PC-9 (cell line): ENCODE results near the gene NOA1. TPM values are rescaled to one million over a fixed set of nuclear protein-coding genes. Genes with fewer than 3 reads are reported as not detected.
A peak's percentile ranks its signal among the peaks of the same experiment; 100 is the strongest.

Source experiments
- BruUV-seq: library from RNA; stranded (reverse); fragments of 400-500 nt; replicated peaks from 2 replicates; lab custom pipeline; 2021; lab: Mats Ljungman, UMichigan
- CTCF ChIA-PET: fragments of 300-600 bp; sonication (Branson Sonifier 250); formaldehyde crosslinking; loops from one replicate; lab custom pipeline; 2022; ENCODE audit warnings: antibody characterized with exemption; lab: Charles Lee
- POLR2A ChIA-PET: fragments of 300-600 bp; sonication (Branson Sonifier 250); formaldehyde crosslinking; loops from one replicate; lab custom pipeline; 2022; ENCODE audit warnings: antibody characterized with exemption; ENCODE audit not compliant: unreplicated experiment; lab: Charles Lee
- DNase-seq, 2 experiments: peaks; one replicate each; pipeline versions ENCODE4 v3.0.0 to v3.0.0-alpha.2; 2015 to 2022; ENCODE audit warnings: mixed read lengths in 1 of 2
- H2AFZ ChIP-seq: fragments of 200-600 bp; sonication (generic); 2 replicates; pipeline ENCODE4 v1.8.1; 2017; ENCODE audit warnings: antibody characterized with exemption
- H3F3A ChIP-seq: fragments of 200-600 bp; sonication (generic); 2 replicates; pipeline ENCODE4 v1.8.1; 2017; ENCODE audit warnings: antibody characterized with exemption, mild to moderate bottlenecking, low read depth; ENCODE audit not compliant: insufficient read depth
- H3K27ac ChIP-seq: fragments of 200-600 bp; sonication (generic); 2 replicates; pipeline ENCODE4 v1.6.1; 2016; ENCODE audit warnings: mixed run types
- H3K27me3 ChIP-seq: fragments of 200-600 bp; sonication (generic); 2 replicates; pipeline ENCODE4 v1.6.1; 2016; ENCODE audit warnings: low read depth, mixed run types; ENCODE audit not compliant: insufficient read depth
- H3K36me3 ChIP-seq: fragments of 200-600 bp; sonication (generic); 2 replicates; pipeline ENCODE4 v1.6.1; 2016; ENCODE audit warnings: low read depth, mixed run types
- H3K4me1 ChIP-seq: fragments of 200-600 bp; sonication (generic); replicated peaks from 2 replicates; pipeline ENCODE4 v1.6.1; 2016; ENCODE audit warnings: mixed run types; ENCODE audit not compliant: insufficient read depth
- H3K4me2 ChIP-seq: fragments of 200-600 bp; sonication (generic); 2 replicates; pipeline ENCODE4 v1.6.1; 2017; ENCODE audit warnings: mixed run types
- H3K4me3 ChIP-seq: fragments of 200-600 bp; sonication (generic); 2 replicates; pipeline ENCODE4 v1.6.1; 2016; ENCODE audit warnings: mixed run types
- H3K79me2 ChIP-seq: fragments of 200-600 bp; sonication (generic); 2 replicates; pipeline ENCODE4 v1.6.1; 2017; ENCODE audit warnings: low read depth, mixed run types
- H3K9me2 ChIP-seq: fragments of 200-600 bp; sonication (generic); 2 replicates; pipeline ENCODE4 v1.8.1; 2017; ENCODE audit warnings: mild to moderate bottlenecking; ENCODE audit not compliant: insufficient read depth
- H3K9me3 ChIP-seq: fragments of 200-600 bp; sonication (generic); 2 replicates; pipeline ENCODE4 v1.8.1; 2016; ENCODE audit warnings: low read depth; ENCODE audit not compliant: insufficient read depth
- H4K20me1 ChIP-seq: fragments of 200-600 bp; sonication (generic); 2 replicates; pipeline ENCODE4 v1.8.1; 2017; ENCODE audit not compliant: insufficient read depth
- CTCF ChIP-seq: fragments of 200-600 bp; sonication (generic); conservative IDR thresholded peaks from 2 replicates; pipeline ENCODE4 v1.6.1; 2017; ENCODE audit warnings: mixed run types, antibody characterized with exemption, mild to moderate bottlenecking, moderate library complexity
- EZH2 ChIP-seq: fragments of 200-600 bp; sonication (generic); IDR thresholded peaks from 2 replicates; pipeline ENCODE4 v1.8.0; 2017; ENCODE audit warnings: antibody characterized with exemption, low read depth
- intact Hi-C: fragments of 100-400 bp; cut with micrococcal nuclease; formaldehyde crosslinking; loops from one replicate; pipeline ENCODE4 v1.10.0; 2022; ENCODE audit not compliant: unreplicated experiment
- total RNA-seq: library from RNA; stranded (reverse); gene quantifications from 2 replicates; pipeline ENCODE4 v1.2.3, GENCODE V29; 2021

NOA1 gene
- total RNA-seq, 1 experiment from 2014 or later = 24.1 TPM

- BruUV-seq = no TSS peak
- Histone ChIP-seq H3K36me3 (peaks cover 21% of the 10 kb centered on the region), H3K4me2 (peak overlapping the region; percentile 83), H3K9me2 (no peaks in the 10 kb centered on the region), H3K9me3 (no peaks in the 10 kb centered on the region), H3K27ac (no peak overlapping the region), H3F3A (peaks cover 11% of the 10 kb centered on the region), H3K27me3 (no peaks in the 10 kb centered on the region), H3K4me1 (peaks cover 22% of the 10 kb centered on the region), H3K79me2 (peaks cover 73% of the 10 kb centered on the region), H2AFZ (no peak overlapping the region; the same call in 1 of the 2 replicates), H4K20me1 (peaks cover 30% of the 10 kb centered on the region), H3K4me3 (peak overlapping the region; percentile 91)
- ChIA-PET CTCF (no interaction called here), POLR2A (interaction anchor here (0.6 kb wide), 1 partner anchor 511 kb away, joined by 4 read pairs; no protein-coding TSS in a partner anchor)
- TF ChIP-seq EZH2 (no peak), CTCF (no peak)
- intact Hi-C loops = no loop called here
- no peak for DNase-seq
Measured at GRCh38 chr4:56976283-56976836, 1.0 kb downstream of the NOA1 start.

- Histone ChIP-seq H3K4me2 (no peak overlapping the region), H3K27ac (no peak overlapping the region), H3K9me3 (no peaks in the 10 kb centered on the region), H2AFZ (no peak overlapping the region), H3F3A (peaks cover 11% of the 10 kb centered on the region), H3K27me3 (no peaks in the 10 kb centered on the region), H3K4me1 (peaks cover 8% of the 10 kb centered on the region), H3K79me2 (peaks cover 45% of the 10 kb centered on the region), H3K36me3 (peaks cover 21% of the 10 kb centered on the region), H4K20me1 (peaks cover 17% of the 10 kb centered on the region), H3K4me3 (no peak overlapping the region), H3K9me2 (no peaks in the 10 kb centered on the region)
- intact Hi-C loops = no loop called here
- DNase-seq = no peak
- no TSS peak for BruUV-seq
- ChIA-PET CTCF (no interaction called here), POLR2A (no interaction called here)
- TF ChIP-seq CTCF (no peak), EZH2 (no peak)
Measured at GRCh38 chr4:56973336-56973735, 4.1 kb downstream of the NOA1 start.

- Histone ChIP-seq H3K4me3 (no peak overlapping the region), H3K9me2 (no peaks in the 10 kb centered on the region), H3K27me3 (no peaks in the 10 kb centered on the region), H3F3A (peaks cover 7% of the 10 kb centered on the region), H3K4me2 (no peak overlapping the region), H3K27ac (no peak overlapping the region), H3K4me1 (peaks cover 8% of the 10 kb centered on the region), H3K36me3 (peaks cover 21% of the 10 kb centered on the region), H3K9me3 (no peaks in the 10 kb centered on the region), H4K20me1 (peaks cover 17% of the 10 kb centered on the region), H3K79me2 (peaks cover 45% of the 10 kb centered on the region), H2AFZ (no peak overlapping the region)
- DNase-seq = no peak
- intact Hi-C loops = no loop called here
- ChIA-PET CTCF (no interaction called here), POLR2A (no interaction called here)
- BruUV-seq = no TSS peak
- TF ChIP-seq CTCF (no peak), EZH2 (no peak)
Measured at GRCh38 chr4:56972809-56973208, 4.6 kb downstream of the NOA1 start.
